DMS114 treated with DMSO at 0.1 percent for 48 hours (cell line): ENCODE data around the gene GLG1.
"Not testable (repeated sequence)": the region's sequence is repeated elsewhere in the genome, so short reads cannot be mapped to it uniquely, and the experiment has no call there.

ENCODE experiments used
- DNase-seq: peaks from one replicate; lab custom pipeline; 2025; ENCODE audit not compliant: unreplicated experiment; lab: John Stamatoyannopoulos, UW

GLG1 gene

DNA sequence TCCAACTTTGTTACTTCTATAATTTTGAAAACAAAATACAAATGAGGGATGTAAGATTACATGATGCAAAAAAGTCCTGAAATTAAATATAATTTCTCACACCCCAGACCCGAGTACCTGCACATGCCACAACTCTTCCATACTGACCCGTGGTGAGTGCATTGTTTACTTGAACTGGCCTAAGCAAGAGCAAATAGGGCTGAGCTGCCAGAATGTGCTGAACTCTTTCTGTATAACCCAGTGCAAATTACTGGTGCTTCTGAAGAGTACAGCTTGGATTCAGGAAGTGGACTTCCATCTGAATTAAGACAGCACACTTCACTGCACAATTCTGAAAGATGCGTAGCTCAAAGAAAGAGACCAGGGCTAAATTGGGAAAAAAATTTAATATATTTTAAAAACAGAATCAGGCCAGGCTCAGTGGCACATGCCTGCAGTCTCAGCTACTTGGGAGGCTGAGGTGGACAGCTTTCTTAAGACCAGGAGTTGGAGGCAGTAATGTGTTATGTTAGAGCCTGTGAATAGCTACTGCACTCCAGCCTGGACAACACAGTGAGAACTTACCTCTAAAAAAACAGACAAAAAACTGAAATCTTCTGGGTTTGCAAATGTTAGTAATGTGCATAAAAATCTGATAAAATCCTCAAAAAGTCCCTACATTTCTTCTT, 63.9 kb downstream of the GLG1 start:
- not testable (repeated sequence) for DNase-seq

DNA sequence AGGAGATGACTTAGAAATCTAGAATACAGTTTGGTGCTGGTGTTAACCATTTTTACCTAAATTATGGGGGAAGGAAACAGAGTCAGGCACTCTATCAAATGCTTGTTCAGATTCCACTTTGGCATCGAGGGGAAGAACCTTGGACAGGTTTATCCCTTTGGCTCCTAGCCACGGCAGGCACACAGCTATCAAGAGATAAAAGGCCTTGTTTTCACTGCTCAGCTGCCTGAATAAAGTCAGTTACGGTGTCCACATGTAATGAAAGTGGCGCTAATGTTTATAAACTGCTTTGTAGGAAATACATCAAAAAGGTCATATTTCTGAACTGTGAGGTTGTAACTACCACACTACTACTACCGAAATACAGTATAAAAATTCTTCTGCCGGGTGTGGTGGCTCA, 66.3 kb downstream of the GLG1 start:
- DNase-seq = not testable (repeated sequence)

DNA sequence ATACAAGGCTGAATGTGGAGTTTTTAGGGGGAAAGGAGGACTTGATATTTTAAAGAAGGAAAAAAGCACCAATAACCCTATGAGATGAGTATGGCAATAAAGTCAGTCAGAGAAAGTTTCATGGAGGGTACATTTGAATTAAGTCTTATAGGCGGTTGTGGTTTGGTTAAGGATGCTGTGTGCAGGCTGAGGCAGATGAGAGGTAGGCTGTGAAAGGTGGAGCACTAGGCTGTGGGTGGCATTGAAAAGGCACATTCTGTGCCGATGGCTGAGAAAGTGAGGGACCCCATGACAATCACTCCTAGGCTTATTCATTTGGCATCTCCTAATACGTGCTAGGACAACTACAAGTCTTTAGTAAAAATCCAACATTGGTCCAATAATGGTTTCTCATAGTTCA, 68.1 kb downstream of the GLG1 start:
- not testable (repeated sequence) for DNase-seq

DNA sequence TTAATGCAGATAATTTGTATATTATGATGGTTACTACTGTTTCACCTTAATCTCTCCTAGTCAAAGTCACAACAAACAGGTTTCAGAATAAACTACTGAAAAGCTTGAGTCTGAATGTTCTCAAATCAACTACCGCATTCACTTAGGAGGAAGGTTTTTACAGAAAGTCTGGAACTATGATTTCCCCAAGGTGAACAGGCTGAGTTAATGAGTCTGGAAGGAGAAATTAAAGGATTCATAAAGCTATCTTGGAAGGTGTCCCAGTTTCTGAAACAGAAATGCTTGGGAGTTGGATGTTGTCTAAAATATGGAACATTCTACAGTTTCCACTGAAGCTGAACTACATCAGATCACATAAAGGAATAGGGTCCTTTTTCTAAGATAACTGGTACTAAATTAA, 69.2 kb downstream of the GLG1 start:
- not testable (repeated sequence) for DNase-seq

DNA sequence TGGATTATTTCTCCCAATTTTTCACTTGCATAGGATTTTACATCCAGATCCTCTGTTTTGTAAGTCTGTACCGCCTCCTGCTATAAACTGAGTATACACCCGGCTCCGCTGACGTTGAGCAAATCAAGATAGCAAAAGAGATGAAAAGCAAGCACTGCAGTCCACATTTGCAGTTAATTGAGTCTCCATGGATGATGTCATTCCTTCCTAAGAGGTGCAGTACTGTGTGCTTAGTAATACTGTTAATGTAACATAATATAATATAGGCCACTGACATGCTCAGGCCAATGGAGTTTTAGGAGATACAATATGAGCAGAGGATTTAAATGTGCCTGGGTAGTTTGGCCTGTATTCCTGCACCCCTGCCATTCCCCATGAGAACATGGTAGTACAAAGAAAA, 72.3 kb downstream of the GLG1 start:
- not testable (repeated sequence) for DNase-seq

DNA sequence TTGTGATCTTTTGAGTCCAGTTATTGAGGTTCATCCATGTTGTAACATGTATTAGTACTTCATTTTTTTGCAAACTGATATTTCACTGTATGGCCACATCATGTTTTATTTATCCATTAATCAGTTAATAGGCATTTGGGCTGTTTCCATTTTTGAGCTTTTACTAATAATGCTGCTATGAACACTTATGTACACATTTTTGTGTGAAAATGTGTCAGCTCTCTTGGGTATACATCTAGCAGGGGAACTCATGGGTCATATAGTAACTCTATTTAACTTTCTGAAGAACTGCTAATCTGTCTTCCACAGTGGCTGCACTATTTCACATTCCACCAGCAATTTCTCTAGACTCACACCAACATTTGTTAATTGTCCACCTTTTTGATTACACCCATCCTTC, 82.0 kb downstream of the GLG1 start:
- DNase-seq = no peak

DNA sequence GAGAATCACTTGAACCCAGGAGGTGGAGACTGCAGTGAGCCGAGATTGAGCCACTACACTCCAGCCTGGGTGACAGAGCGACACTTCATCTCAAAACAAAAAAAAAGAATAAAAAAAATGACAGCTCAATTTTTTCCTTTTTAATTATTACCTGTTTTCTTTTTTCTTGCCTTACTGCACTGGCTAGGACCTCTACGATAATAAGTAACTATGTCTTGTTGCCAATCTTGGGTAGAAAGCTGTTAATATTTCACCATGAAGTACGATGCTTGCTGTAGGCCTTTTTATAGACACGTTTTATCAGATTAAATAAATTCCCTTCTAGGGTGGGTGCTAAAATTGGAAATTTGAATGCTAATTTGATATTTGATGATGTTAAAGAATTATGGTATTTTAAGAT, 82.8 kb downstream of the GLG1 start:
- DNase-seq = no peak

DNA sequence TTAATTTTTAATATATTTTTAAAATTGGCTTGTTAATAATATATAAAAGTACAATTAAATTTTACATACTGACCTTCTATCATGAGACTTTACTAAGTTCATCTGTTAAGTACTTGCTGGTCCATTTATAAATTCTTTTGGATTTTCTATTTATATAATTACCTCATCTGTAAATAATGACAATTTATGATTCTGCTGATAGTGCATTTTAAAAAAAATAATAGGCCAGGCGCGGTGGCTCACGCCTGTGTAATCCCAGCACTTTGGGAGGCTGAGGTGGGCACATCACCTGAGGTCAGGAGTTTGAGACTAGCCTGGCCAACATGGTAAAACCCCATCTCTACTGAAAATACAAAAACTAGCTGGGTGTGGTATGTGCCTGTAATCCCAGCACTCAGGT, 83.2 kb downstream of the GLG1 start:
- DNase-seq = not testable (repeated sequence)

DNA sequence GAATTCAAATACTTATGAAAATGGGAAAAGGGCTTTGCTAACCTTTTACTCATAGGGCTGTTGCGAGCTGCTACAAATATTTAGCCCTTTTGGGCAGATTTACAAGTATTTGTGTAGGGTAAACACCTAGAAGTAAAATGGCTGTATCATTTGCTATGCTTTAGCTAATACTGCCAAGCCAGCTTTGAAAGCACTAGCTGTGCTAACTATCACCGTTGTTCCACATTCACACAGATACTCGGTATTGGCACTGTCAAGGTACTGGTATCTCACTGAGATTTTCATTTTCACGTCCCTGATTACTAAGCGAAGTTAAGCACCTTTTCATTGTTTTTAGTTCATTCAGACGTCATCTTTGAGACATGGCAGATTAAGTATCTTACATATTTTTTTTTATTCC, 84.8 kb downstream of the GLG1 start:
- DNase-seq = no peak

DNA sequence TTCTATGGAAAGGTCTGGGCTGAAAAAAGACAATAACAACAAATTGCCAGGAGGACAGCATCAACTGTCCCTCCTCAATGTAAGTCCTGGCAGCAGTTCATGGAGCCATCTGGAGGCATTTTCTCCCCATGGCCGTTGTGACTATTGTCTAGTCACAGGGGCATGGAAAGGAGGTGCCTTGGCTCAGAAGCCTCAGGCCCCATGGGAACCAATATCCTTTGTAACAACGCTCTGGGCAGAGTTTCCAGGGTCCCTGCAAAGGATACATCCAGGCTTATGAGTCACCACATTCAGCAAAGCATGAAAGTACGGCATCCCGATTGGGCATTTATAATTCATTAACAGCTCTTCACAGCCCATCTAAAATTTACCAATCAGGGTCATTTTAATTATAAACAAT, 85.2 kb downstream of the GLG1 start:
- no peak for DNase-seq

DNA sequence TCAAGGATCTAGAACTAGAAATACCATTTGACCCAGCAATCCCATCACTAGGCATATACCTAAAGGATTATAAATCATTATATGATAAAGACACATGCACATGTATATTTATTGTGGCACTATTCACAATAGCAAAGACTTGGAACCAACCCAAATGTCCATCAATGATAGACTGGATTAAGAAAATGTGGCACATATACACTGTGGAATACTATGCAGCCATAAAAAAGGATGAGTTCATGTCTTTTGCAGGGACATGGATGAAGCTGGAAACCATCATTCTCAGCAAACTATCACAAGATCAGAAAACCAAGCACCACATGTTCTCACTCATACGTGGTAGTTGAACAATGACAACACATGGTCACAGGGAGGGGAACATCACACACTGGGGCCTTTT, 88.0 kb downstream of the GLG1 start:
- not testable (repeated sequence) for DNase-seq

DNA sequence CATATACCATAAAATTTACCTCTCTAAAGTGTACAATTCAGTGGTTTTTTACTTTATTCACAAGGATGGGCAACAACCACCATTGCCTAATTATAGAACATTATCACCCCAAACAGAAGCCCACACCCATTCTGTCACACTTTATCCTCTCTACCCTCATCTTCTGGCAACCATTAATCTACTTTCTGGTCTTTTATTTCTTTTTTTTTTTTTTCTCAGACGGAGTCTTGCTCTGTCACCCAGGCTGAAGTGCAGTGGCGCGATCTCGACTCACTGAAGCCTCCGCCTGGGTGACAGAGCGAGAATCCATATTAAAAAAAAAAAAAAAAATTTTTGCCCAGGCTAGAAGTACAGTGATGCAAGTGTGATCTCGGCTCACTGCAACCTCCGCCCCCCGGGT, 95.0 kb downstream of the GLG1 start:
- DNase-seq = no peak

DNA sequence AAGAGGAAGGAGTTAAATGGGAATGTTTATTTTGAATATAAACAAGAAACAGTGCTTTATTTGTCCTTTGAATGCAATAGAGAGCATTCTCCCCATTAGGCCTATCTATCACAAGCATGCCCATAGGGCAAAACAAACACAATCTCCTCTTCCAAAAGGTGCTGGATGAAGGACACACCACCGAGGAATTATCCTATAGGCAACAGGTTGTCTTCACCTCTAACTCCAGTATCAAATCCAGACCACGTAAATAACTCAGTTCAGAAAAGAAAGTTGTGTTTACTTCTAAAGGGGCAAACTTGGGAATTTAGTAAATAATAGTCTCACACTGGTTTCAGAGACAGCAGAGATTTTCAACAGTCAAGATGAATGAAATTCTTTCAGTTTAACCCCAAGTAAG, 101.9 kb downstream of the GLG1 start:
- no peak for DNase-seq

DNA sequence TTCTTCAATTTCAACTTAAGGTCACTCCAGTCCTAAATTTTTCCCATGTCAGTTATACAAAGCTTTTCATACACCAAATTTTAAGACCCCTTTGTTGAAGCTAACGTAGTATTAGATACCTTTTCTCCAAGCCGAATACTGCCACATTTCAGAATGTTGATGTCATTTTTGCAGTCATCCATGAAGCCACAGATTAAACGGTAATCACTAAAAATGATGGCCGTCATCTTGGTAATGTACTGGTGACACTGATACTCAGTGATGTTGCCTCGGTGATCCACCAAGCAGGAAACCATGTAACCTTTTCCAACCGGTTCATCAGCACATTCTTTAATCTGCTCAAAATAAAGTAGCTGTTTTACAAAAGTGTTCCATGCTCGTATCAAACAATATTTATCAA, 103.5 kb downstream of the GLG1 start:
- no peak for DNase-seq

DNA sequence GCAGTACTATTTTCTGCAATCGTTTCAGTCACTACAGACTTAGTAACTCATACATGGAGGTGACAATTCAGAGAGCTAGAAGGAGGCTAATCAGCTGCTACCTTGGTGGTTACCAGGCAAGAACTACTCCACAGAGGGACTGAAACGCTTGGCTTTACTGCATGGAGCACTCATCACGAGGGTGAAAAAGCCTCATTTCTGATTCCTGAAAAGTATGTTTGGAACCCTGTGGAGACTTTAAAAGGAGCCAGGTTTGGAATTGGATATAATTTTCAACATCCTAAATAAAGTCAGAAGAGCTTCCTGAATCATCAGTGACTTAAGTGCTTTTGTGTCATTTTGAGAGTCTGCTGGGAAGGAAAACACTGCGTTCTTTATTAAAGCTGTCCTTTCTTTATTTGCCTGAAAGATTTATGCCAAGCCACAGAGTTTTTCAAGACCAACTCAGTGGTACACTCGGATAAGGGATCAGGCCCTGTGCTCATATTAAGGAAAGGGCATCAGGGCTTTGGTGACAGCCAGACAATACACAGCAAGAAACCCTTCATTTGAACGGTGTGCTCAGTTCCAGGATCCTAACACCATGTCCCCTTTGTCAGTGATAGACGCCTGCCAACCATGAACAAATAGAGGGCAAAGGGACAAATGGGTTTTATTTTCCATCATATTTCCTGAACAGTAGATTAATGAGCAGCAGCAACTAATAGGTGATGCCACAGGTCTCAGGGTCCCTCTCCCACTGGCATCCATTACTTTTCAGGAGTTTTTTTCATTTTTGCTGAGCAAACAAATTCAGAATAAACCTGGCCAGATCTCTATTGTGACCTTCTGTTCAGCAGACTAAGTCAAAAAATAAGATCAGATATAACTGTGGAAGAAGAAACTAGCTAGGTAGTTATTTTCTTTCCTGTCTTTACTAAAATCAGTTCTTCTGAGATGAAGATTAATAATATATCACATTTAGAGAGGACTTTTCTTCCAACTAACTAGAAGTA, 105.1 kb downstream of the GLG1 start:
- no peak for DNase-seq

DNA sequence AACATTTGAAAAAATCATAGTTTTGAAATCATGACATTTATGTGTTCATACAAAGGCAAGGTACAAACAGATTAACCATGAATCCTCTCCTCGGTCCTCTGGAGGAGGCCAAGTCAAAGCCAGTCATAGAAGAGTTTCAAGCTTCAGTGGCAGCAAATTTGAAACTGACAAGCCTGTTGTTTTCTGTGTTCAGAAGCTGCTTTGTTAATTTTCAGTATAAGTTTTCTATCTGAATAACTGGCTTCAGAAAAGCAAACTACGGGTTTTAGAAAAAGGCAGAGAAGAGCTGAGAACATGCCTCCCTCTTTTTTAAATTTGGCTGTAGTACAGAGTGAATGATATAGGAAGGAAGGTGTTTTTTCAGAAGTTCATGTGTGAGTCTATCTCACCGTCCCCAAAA, 106.0 kb downstream of the GLG1 start:
- no peak for DNase-seq

DNA sequence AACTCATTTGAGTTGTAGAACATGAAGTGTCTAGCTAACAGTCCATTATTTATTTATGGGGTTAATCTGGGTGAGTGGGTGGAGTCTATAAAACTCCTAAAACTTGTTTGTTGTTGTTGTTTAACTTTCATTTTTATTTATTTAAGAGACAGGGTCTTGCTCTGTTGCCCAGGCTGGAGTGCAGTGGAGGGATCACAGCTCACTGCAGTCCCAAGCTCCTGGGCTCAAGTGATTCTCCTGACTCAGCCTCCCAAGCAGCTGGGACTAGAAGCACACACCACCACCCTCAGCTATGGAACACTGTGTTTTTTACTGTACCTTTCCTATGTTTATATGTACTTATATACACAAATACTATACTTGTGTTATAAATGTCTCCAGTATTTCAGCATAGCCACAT, 107.8 kb downstream of the GLG1 start:
- no peak for DNase-seq

DNA sequence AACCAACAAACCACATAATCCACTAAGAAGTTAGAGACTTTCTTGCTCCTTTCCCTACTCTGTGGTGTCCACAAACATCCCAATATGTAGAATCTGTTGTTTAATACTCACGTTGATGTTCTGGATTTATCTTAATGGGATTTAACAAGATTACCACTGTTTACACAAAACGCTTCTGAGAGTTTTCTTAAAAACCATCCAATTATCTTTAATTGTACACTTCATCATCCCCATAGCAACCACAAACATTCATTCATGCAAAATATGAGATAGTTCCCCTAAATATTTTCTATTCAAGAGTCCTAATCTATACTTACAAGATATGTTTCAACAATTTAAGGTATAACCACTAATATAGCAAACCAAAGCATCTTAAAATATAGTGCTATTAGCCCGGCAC, 109.2 kb downstream of the GLG1 start:
- DNase-seq = no peak

DNA sequence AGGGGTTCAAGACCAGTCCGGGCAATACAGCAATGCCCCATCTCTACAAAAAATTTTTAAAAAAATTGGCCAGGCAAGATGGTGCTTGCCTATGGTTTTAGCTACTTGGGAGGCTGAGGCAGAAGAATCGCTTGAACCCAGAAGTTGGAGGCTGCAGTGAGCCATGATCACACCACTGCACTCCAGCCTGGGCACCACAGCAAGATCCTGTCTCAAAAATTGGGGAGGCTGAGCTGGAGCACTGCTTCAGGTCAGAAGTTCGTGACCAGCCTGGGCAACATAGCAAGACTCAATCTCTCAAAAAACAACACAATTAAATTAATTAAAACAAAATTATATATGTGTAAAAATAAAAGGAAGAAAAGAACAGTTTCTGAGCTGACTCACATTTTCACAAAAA, 110.9 kb downstream of the GLG1 start:
- DNase-seq = no peak

DNA sequence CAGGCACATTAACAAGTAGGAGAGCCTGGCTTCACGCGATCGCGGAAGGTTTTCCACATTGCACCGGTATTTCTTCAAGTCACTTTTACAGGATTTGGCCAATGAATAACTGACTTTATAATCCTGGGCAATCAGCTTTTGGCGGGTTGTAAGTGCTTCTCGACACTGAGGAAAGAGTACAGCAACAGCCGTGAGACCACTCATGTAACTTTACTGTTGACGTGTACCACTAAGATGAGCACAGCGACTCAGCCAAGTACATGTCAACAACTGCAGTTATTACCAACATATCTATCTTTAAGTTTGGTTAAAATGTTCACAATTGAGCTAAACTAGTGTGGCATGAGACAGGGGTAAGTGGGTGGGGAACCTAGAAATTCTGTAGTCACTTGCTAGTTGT, 113.9 kb downstream of the GLG1 start:
- DNase-seq = no peak

DNA sequence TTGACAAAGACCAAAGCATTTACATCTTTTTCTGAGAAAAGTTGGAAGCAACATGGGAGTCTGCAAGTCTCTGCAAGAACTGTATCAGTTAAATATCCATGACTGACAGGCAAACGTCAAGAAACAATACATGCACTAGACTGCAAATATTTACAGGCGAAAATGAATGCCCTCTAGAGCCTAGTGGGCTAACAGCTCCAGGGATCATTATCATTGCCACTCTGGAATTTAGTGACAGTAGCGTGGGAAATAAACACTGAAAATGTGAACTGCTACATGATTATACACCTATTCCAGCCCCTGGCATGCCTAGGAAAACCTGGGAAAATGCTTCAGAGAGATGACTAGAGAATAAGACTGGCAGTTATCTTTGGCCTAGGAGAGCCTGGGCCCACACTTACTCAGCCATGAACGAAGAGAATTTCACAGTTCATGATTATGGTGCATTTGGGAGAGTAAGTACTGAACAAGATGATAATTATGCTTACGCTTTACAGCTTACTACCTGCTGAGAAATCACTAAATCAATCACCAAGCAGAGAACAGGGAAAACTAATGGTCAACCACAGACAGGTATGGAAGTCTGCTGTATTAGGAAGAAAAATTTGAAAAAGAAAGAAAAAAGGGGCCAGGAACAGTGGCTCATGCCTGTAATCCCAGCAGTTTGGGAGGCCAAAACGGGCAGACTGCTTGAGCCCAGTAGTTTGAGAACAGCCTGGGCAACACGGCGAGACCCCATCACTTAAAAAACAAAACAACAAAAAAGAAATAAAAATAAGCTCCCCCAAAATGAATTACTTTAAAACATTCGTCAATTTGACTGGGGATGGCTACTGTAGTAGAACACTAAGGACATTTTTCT, 119.0 kb downstream of the GLG1 start:
- DNase-seq = no peak
